Astrocyte (in vitro differentiated cells and primary cell): ENCODE results near the gene THOC2. TPM values are rescaled to one million over a fixed set of nuclear protein-coding genes. Genes with fewer than 3 reads are reported as not detected.
"Not testable (repeated sequence)": the region's sequence is repeated elsewhere in the genome, so short reads cannot be mapped to it uniquely, and the experiment has no call there.

Experiments used
- DNase-seq: peaks from one replicate; pipeline ENCODE4 v3.0.0-alpha.2; 2010; ENCODE audit warnings: low read depth
- FAIRE-seq: peaks from 2 replicates; lab custom pipeline; 2011; peaks lifted over from hg19 to GRCh38; lab: Jason Lieb, UNC
- H2AFZ ChIP-seq: 2 replicates; pipeline ENCODE4 v1.6.0; 2012; ENCODE audit warnings: low read depth, low read length, inconsistent platforms
- H3K27ac ChIP-seq: 2 replicates; pipeline ENCODE4 v1.5.1; 2011; ENCODE audit warnings: low read depth, low read length, inconsistent platforms
- H3K27me3 ChIP-seq: 2 replicates; pipeline ENCODE4 v1.6.0; 2011; ENCODE audit warnings: low read length, inconsistent platforms; ENCODE audit not compliant: insufficient read depth
- H3K36me3 ChIP-seq: 2 replicates; pipeline ENCODE4 v1.5.1; 2011; ENCODE audit warnings: low read length, inconsistent platforms; ENCODE audit not compliant: insufficient read depth
- H3K4me1 ChIP-seq: 2 replicates; pipeline ENCODE4 v1.5.1; 2011; ENCODE audit warnings: low read length, inconsistent platforms; ENCODE audit not compliant: insufficient read depth
- H3K4me2 ChIP-seq: 2 replicates; pipeline ENCODE4 v1.6.0; 2012; ENCODE audit warnings: low read length, inconsistent platforms
- H3K4me3 ChIP-seq: 2 replicates; pipeline ENCODE4 v1.5.1; 2011; ENCODE audit warnings: low read depth, mild to moderate bottlenecking, low read length, inconsistent platforms; ENCODE audit not compliant: insufficient read depth
- H3K79me2 ChIP-seq: 2 replicates; pipeline ENCODE4 v1.6.0; 2012; ENCODE audit warnings: mild to moderate bottlenecking, low read length, inconsistent platforms; ENCODE audit not compliant: insufficient read depth
- H3K9ac ChIP-seq: 2 replicates; pipeline ENCODE4 v1.6.0; 2012; ENCODE audit warnings: mild to moderate bottlenecking, low read length, inconsistent platforms
- H3K9me3 ChIP-seq: 2 replicates; pipeline ENCODE4 v1.5.1; 2012; ENCODE audit warnings: low read depth, mild to moderate bottlenecking, low read length, inconsistent platforms; ENCODE audit not compliant: insufficient read depth
- H4K20me1 ChIP-seq: 2 replicates; pipeline ENCODE4 v1.6.0; 2012; ENCODE audit warnings: low read length, inconsistent platforms; ENCODE audit not compliant: insufficient read depth
- H3K27ac Mint-ChIP-seq: one replicate; pipeline ENCODE4 v1.8.0; 2021; ENCODE audit warnings: mild to moderate bottlenecking, mixed read lengths; ENCODE audit not compliant: unreplicated experiment
- H3K27me3 Mint-ChIP-seq: one replicate; pipeline ENCODE4 v1.8.0; 2021; ENCODE audit warnings: low read depth, mixed read lengths; ENCODE audit not compliant: unreplicated experiment
- H3K36me3 Mint-ChIP-seq: one replicate; pipeline ENCODE4 v1.8.0; 2021; ENCODE audit warnings: low read depth, mixed read lengths; ENCODE audit not compliant: unreplicated experiment
- H3K4me1 Mint-ChIP-seq: one replicate; pipeline ENCODE4 v1.8.0; 2021; ENCODE audit warnings: low read depth, mixed read lengths; ENCODE audit not compliant: unreplicated experiment
- H3K4me3 Mint-ChIP-seq: one replicate; pipeline ENCODE4 v1.8.0; 2021; ENCODE audit warnings: mild to moderate bottlenecking, moderate library complexity, mixed read lengths; ENCODE audit not compliant: unreplicated experiment
- H3K9me3 Mint-ChIP-seq: one replicate; pipeline ENCODE4 v1.8.0; 2021; ENCODE audit warnings: mild to moderate bottlenecking, mixed read lengths; ENCODE audit not compliant: unreplicated experiment
- CTCF ChIP-seq: IDR thresholded peaks from 2 replicates; pipeline ENCODE4 v1.5.1; 2011; ENCODE audit warnings: low read depth, mild to moderate bottlenecking, inconsistent platforms, low read length, moderate library complexity; ENCODE audit not compliant: insufficient read depth
- EZH2 ChIP-seq: IDR thresholded peaks from 2 replicates; pipeline ENCODE4 v1.6.1; 2012; ENCODE audit warnings: mild to moderate bottlenecking, low read length, inconsistent platforms; ENCODE audit not compliant: insufficient read depth
- total RNA-seq: library from RNA; stranded (reverse); gene quantifications from 2 replicates; pipeline ENCODE4 v1.2.1, GENCODE V29; 2021

Gene THOC2
- total RNA-seq, 1 donor from 2014 or later = 64.8 TPM

- no peaks in the 10 kb centered on the region for H3K9me3 Mint-ChIP-seq
- no peak for FAIRE-seq
- no peaks in the 10 kb centered on the region for H3K4me1 Mint-ChIP-seq
- H3K27me3 Mint-ChIP-seq = no peaks in the 10 kb centered on the region
- H3K79me2 ChIP-seq = peaks cover 4% of the 10 kb centered on the region
- H3K27me3 ChIP-seq = no peaks in the 10 kb centered on the region
- no peak overlapping the region for H3K27ac Mint-ChIP-seq
- H3K9me3 ChIP-seq = no peaks in the 10 kb centered on the region
- no peak overlapping the region for H3K4me3 ChIP-seq
- peaks cover 3% of the 10 kb centered on the region for H3K36me3 ChIP-seq
- H3K36me3 Mint-ChIP-seq = peaks cover 6% of the 10 kb centered on the region
- no peak overlapping the region for H3K27ac ChIP-seq
- H3K9ac ChIP-seq = no peak overlapping the region
- no peak overlapping the region for H2AFZ ChIP-seq
- TF ChIP-seq CTCF = no peak
- H3K4me3 Mint-ChIP-seq = no peak overlapping the region
- H3K4me2 ChIP-seq = no peak overlapping the region
- no peaks in the 10 kb centered on the region for H4K20me1 ChIP-seq
- no peaks in the 10 kb centered on the region for H3K4me1 ChIP-seq
- no peak for DNase-seq
These were observed 47.6 kb downstream of the THOC2 start for GRCh38 chrX:123685232-123685631.

- no peak overlapping the region for H3K4me3 Mint-ChIP-seq
- Histone ChIP-seq H3K79me2 (peaks cover 4% of the 10 kb centered on the region), H3K9me3 (no peaks in the 10 kb centered on the region), H3K27me3 (no peaks in the 10 kb centered on the region), H3K4me3 (no peak overlapping the region), H3K4me2 (no peak overlapping the region), H3K4me1 (no peaks in the 10 kb centered on the region), H3K36me3 (peaks cover 8% of the 10 kb centered on the region), H2AFZ (no peak overlapping the region), H3K9ac (no peak overlapping the region), H3K27ac (no peak overlapping the region), H4K20me1 (no peaks in the 10 kb centered on the region)
- H3K27me3 Mint-ChIP-seq = no peaks in the 10 kb centered on the region
- no peaks in the 10 kb centered on the region for H3K4me1 Mint-ChIP-seq
- DNase-seq (no peak), FAIRE-seq (no peak)
- H3K9me3 Mint-ChIP-seq = peaks cover 2% of the 10 kb centered on the region
- no peak for TF ChIP-seq CTCF
- no peak for TF ChIP-seq EZH2
- peaks cover 6% of the 10 kb centered on the region for H3K36me3 Mint-ChIP-seq
- no peak overlapping the region for H3K27ac Mint-ChIP-seq
These were observed 50.7 kb downstream of the THOC2 start for GRCh38 chrX:123682186-123682585.

- DNase-seq, H3K9me3 ChIP-seq, H3K4me3 ChIP-seq, H2AFZ ChIP-seq, H4K20me1 ChIP-seq, H3K9me3 Mint-ChIP-seq, H3K36me3 ChIP-seq, H3K36me3 Mint-ChIP-seq, H3K79me2 ChIP-seq, H3K4me1 ChIP-seq, H3K27ac Mint-ChIP-seq, H3K27me3 ChIP-seq, H3K4me1 Mint-ChIP-seq, H3K9ac ChIP-seq, H3K27me3 Mint-ChIP-seq, FAIRE-seq, H3K4me2 ChIP-seq, H3K4me3 Mint-ChIP-seq, H3K27ac ChIP-seq: not testable (repeated sequence)
These were observed 53.0 kb downstream of the THOC2 start for GRCh38 chrX:123679733-123680460.
